PC-3 (cell line): ENCODE results near the gene WAC. TPM values are rescaled to one million over a fixed set of nuclear protein-coding genes. Genes with fewer than 3 reads are reported as not detected.

Experiments used
- ATAC-seq: fragments of 200-7000 bp; cut with Tn5 transposase; 2 replicates; pipeline ENCODE4 v1.9.1; 2020; ENCODE audit warnings: mild to moderate bottlenecking, moderate library complexity
- BruUV-seq: library from RNA; stranded (reverse); fragments of 400-500 nt; replicated peaks from 2 replicates; lab custom pipeline; 2021; lab: Mats Ljungman, UMichigan
- CTCF ChIA-PET: fragments of 300-600 bp; sonication (Branson Sonifier 250); formaldehyde crosslinking; loops from one replicate; lab custom pipeline; 2022; ENCODE audit warnings: antibody characterized with exemption; lab: Charles Lee
- POLR2A ChIA-PET: fragments of 300-600 bp; sonication (Branson Sonifier 250); formaldehyde crosslinking; loops from one replicate; lab custom pipeline; 2022; ENCODE audit warnings: antibody characterized with exemption; ENCODE audit not compliant: unreplicated experiment; lab: Charles Lee
- DNase-seq: peaks from one replicate; pipeline ENCODE4 v3.0.0-alpha.2; 2015
- H2AFZ ChIP-seq: fragments of 300-600 bp; sonication (generic); 2 replicates; pipeline ENCODE4 v1.6.0; 2016; ENCODE audit warnings: antibody characterized with exemption, low read length
- H3F3A ChIP-seq: fragments of 300-600 bp; sonication (generic); one replicate; pipeline ENCODE4 v1.6.0; 2017; ENCODE audit warnings: antibody characterized with exemption, low read length, control low read depth, mild to moderate bottlenecking; ENCODE audit not compliant: unreplicated experiment
- H3K27ac ChIP-seq: fragments of 300-600 bp; sonication (generic); 2 replicates; pipeline ENCODE4 v1.5.1; 2016; ENCODE audit warnings: mild to moderate bottlenecking, low read length
- H3K27me3 ChIP-seq: fragments of 300-600 bp; sonication (generic); 2 replicates; pipeline ENCODE4 v1.6.1; 2016; ENCODE audit warnings: low read length, mixed read lengths
- H3K36me3 ChIP-seq: fragments of 300-600 bp; sonication (generic); 2 replicates; pipeline ENCODE4 v1.6.1; 2016; ENCODE audit warnings: low read depth, mixed run types, low read length, mixed read lengths
- H3K4me1 ChIP-seq: fragments of 300-600 bp; sonication (generic); 2 replicates; pipeline ENCODE4 v1.5.1; 2016; ENCODE audit warnings: low read length; ENCODE audit not compliant: insufficient read depth
- H3K4me2 ChIP-seq: fragments of 300-600 bp; sonication (generic); 2 replicates; pipeline ENCODE4 v1.6.0; 2016; ENCODE audit warnings: low read length
- H3K4me3 ChIP-seq: fragments of 300-600 bp; sonication (generic); 2 replicates; pipeline ENCODE4 v1.5.1; 2016; ENCODE audit warnings: mild to moderate bottlenecking, low read length, mixed read lengths
- H3K79me2 ChIP-seq: fragments of 300-600 bp; sonication (generic); 2 replicates; pipeline ENCODE4 v1.6.1; 2017; ENCODE audit warnings: low read length, mixed read lengths
- H3K9ac ChIP-seq: fragments of 300-600 bp; sonication (generic); 2 replicates; pipeline ENCODE4 v1.6.0; 2016; ENCODE audit warnings: mild to moderate bottlenecking, low read length
- H3K9me2 ChIP-seq: fragments of 300-600 bp; sonication (generic); replicated peaks from 2 replicates; pipeline ENCODE4 v1.6.1; 2016; ENCODE audit warnings: mixed run types, low read length, mixed read lengths
- H3K9me3 ChIP-seq: fragments of 300-600 bp; sonication (generic); 2 replicates; pipeline ENCODE4 v1.6.1; 2016; ENCODE audit warnings: low read length, mixed read lengths
- H4K20me1 ChIP-seq: fragments of 300-600 bp; sonication (generic); 2 replicates; pipeline ENCODE4 v1.6.1; 2016; ENCODE audit warnings: low read length, mixed read lengths
- EZH2 ChIP-seq: fragments of 300-600 bp; sonication (generic); IDR thresholded peaks from one replicate; pipeline ENCODE4 v1.6.1; 2017; ENCODE audit warnings: antibody characterized with exemption, mild to moderate bottlenecking, low read length; ENCODE audit not compliant: unreplicated experiment
- EZH2phosphoT487 ChIP-seq: fragments of 300-600 bp; sonication (generic); IDR thresholded peaks from 2 replicates; pipeline ENCODE4 v1.6.1; 2018; ENCODE audit warnings: mild to moderate bottlenecking, antibody characterized with exemption, low read length, borderline replicate concordance
- intact Hi-C: fragments of 100-400 bp; cut with micrococcal nuclease; formaldehyde crosslinking; loops from 2 replicates; pipeline ENCODE4 v1.9.0; 2023
- total RNA-seq: library from RNA; depleted of rRNA; stranded (reverse); fragments of >200 nt; gene quantifications from 2 replicates; pipeline ENCODE4 v1.2.3, GENCODE V29; 2014; rRNA removed
- TF ChIP-seq, protein P1 (sequence below): fragments of 300-600 bp; sonication (generic); conservative IDR thresholded peaks from 2 replicates; pipeline ENCODE4 v1.5.1; 2017; ENCODE audit warnings: antibody characterized with exemption, low read depth, mild to moderate bottlenecking, low read length

The WAC gene
- total RNA-seq, 1 experiment from 2014 or later: 49.2 TPM

DNA sequence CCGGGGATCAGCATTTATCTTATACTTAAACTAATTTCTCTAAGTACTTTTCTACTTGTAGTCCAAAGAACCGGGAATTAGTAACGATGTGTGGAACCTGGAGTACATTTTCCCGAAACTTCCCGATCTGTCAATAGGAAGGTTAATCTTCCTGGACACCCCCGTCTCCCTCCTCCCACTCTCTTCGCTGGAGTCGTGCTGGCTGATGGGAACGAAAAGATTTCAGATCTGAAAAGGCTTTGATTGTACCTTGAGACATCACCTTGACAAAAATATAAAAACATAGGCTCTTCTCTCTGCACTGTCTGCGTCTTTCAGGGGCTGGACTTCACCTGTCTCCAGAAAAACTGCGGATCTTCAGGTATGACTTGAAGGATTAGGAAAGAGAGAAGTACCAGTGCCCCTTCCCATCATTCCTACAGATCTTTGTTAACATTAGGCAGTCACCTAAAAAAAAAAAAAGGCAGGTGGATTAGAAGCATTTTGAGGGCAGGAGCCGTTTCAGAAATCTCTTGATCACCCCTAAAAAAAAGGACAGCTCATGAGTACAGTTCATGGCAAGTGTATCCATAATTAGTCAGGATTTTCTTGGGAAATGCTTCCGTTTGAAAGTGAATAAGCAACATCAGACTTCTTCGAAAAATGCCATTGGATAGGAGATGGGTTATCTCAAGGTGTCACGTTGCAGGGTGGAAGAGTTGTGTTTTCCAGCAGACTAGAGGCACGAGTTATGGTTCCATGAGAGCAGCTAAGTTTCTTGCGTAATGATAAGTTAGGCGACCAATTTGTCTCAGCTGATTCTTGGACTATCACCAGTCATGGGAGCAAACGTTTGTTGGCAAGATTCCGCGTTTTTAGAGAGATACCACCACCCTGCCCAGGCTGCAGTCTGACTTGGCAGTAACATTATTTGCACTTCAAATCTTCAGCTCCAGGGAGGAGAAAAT is 136.6 kb downstream of the WAC start:
- Histone ChIP-seq H3K9ac (no peak overlapping the region), H3K36me3 (no peaks in the 10 kb centered on the region), H3K79me2 (no peaks in the 10 kb centered on the region), H3K4me1 (peaks cover 15% of the 10 kb centered on the region), H3K9me2 (no peaks in the 10 kb centered on the region), H3K9me3 (no peaks in the 10 kb centered on the region), H3K27me3 (no peaks in the 10 kb centered on the region), H3K4me3 (no peak overlapping the region), H2AFZ (no peak overlapping the region), H3K4me2 (no peak overlapping the region), H3K27ac (no peak overlapping the region), H3F3A (no peaks in the 10 kb centered on the region), H4K20me1 (no peaks in the 10 kb centered on the region)
- ChIA-PET CTCF (no interaction called here), POLR2A (no interaction called here)
- no peak for DNase-seq
- TF ChIP-seq EZH2phosphoT487: no peak
- TF ChIP-seq, protein P1, sequence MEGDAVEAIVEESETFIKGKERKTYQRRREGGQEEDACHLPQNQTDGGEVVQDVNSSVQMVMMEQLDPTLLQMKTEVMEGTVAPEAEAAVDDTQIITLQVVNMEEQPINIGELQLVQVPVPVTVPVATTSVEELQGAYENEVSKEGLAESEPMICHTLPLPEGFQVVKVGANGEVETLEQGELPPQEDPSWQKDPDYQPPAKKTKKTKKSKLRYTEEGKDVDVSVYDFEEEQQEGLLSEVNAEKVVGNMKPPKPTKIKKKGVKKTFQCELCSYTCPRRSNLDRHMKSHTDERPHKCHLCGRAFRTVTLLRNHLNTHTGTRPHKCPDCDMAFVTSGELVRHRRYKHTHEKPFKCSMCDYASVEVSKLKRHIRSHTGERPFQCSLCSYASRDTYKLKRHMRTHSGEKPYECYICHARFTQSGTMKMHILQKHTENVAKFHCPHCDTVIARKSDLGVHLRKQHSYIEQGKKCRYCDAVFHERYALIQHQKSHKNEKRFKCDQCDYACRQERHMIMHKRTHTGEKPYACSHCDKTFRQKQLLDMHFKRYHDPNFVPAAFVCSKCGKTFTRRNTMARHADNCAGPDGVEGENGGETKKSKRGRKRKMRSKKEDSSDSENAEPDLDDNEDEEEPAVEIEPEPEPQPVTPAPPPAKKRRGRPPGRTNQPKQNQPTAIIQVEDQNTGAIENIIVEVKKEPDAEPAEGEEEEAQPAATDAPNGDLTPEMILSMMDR: no peak
- TF ChIP-seq EZH2: no peak
- BruUV-seq: no TSS peak
- intact Hi-C loops: loop anchor here (10.0 kb wide), 1 partner anchor 235 kb away; no protein-coding TSS in a partner anchor
- ATAC-seq: no peak

Other genes starting within 250 kb of the WAC start
- gene MPP7, start 230.1 kb upstream of the WAC start, total RNA-seq: 8.9 and 9.1 TPM in 2 replicates
- gene BAMBI, start 144.4 kb downstream of the WAC start, total RNA-seq: 9.6 and 10.7 TPM in 2 replicates